Measurements from ENCODE around the gene KEL. TPM values are rescaled to one million over a fixed set of nuclear protein-coding genes. Genes with fewer than 3 reads are reported as not detected.

KEL gene
- total RNA-seq, 2 experiments from 2014 or later: 0.19 TPM; not detected in 1

DNA sequence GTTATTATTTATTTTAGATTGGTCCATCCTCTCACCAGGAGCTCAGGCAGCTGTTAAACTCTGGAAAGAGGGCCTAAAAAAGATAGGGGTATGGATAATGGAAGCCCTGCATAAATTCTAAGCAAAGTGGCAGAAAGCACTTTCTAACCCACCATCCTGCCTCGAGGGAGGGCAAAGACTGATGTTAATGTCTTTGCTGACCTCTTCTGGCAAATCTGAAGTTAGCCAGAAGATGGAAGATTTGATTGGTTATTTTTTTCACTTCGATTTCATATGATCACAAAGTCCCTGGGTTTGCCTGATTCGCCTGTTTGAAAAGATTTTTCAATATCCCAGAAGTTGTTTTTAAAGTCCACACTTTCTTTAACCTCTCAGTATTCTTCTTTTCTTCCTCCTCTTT lies 39.9 kb upstream of the KEL start:
- Mint-ChIP-seq H3K27ac (no peak overlapping the region), H3K4me1 (ENCODE audit: low read depth) (peaks cover 5% of the 10 kb centered on the region), H3K36me3 (ENCODE audit: low read depth) (no peaks in the 10 kb centered on the region), H3K27me3 (no peaks in the 10 kb centered on the region), H3K4me3 (no peak overlapping the region), H3K9me3 (no peaks in the 10 kb centered on the region)
- ChIA-PET CTCF (interaction anchor here (0.8 to 1.5 kb wide), 3 partner anchors 129 to 370 kb away, joined by 3 to 4 read pairs (median 3); no protein-coding TSS in a partner anchor), POLR2A (interaction anchor here (1.1 to 1.7 kb wide), 2 partner anchors 194 to 370 kb away, joined by 3 to 5 read pairs; no protein-coding TSS in a partner anchor)
- Histone ChIP-seq H3K9me3 (ENCODE audit: control insufficient read depth in 1 of 2, insufficient read depth in 1 of 2, low read length in 2 of 2) (no peaks in the 10 kb centered on the region), H3K36me3 (ENCODE audit: insufficient read depth, low read length) (no peaks in the 10 kb centered on the region), H3K27ac (ENCODE audit: low read depth in 1 of 2, low read length in 2 of 2) (no peak overlapping the region), H3K4me1 (ENCODE audit: insufficient read depth, low read length) (peaks cover 6% of the 10 kb centered on the region), H3K4me3 (ENCODE audit: low read length) (no peak overlapping the region), H3K27me3 (ENCODE audit: control insufficient read depth in 1 of 2, insufficient read depth in 2 of 2, low read length in 2 of 2) (no peaks in the 10 kb centered on the region)
- TF ChIP-seq, protein P1, sequence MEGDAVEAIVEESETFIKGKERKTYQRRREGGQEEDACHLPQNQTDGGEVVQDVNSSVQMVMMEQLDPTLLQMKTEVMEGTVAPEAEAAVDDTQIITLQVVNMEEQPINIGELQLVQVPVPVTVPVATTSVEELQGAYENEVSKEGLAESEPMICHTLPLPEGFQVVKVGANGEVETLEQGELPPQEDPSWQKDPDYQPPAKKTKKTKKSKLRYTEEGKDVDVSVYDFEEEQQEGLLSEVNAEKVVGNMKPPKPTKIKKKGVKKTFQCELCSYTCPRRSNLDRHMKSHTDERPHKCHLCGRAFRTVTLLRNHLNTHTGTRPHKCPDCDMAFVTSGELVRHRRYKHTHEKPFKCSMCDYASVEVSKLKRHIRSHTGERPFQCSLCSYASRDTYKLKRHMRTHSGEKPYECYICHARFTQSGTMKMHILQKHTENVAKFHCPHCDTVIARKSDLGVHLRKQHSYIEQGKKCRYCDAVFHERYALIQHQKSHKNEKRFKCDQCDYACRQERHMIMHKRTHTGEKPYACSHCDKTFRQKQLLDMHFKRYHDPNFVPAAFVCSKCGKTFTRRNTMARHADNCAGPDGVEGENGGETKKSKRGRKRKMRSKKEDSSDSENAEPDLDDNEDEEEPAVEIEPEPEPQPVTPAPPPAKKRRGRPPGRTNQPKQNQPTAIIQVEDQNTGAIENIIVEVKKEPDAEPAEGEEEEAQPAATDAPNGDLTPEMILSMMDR (IDR thresholded peaks at IDR 0.05): no peak
- peak in 3 of 14 experiments; percentile 14 to 36 (median 35) for DNase-seq
- intact Hi-C loops (cut with DNase I, micrococcal nuclease): loop anchor here (2.0 to 10.0 kb wide), 11 partner anchors 119 to 1027 kb away; partner anchors contain the start of gene EPHB6 (in 1 of the 2)
- no peak for ATAC-seq (ENCODE audit: poor library complexity)

DNA sequence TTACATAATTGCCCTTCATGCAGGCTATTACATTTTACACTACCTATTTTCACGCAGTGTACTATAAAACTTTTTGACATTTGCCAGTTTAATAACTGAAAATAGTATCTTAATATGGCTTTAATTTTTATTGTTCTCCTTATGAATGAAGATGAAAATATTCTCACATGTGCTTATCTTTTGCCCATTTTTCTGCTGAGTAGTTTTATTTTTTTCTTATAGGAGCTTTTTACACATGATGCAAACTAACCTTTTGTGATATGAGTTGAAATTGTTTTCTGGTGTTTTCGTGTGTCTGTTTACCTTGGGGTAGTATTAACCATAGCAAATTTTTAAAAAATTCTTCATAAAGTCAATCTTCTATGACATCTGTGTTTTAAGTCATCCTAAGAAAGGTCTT lies 38.5 kb upstream of the KEL start:
- ATAC-seq (ENCODE audit: poor library complexity) (no peak), DNase-seq (no peak)
- intact Hi-C loops (cut with DNase I, micrococcal nuclease): loop anchor here (1.0 to 10.0 kb wide), 8 partner anchors 146 to 698 kb away; no protein-coding TSS in a partner anchor
- Histone ChIP-seq H3K4me3 (ENCODE audit: low read length) (no peak overlapping the region), H3K4me1 (ENCODE audit: insufficient read depth, low read length) (peaks cover 6% of the 10 kb centered on the region), H3K27ac (ENCODE audit: low read depth in 1 of 2, low read length in 2 of 2) (no peak overlapping the region), H3K9me3 (ENCODE audit: control insufficient read depth in 1 of 2, insufficient read depth in 1 of 2, low read length in 2 of 2) (no peaks in the 10 kb centered on the region), H3K27me3 (ENCODE audit: control insufficient read depth in 1 of 2, insufficient read depth in 2 of 2, low read length in 2 of 2) (no peaks in the 10 kb centered on the region), H3K36me3 (ENCODE audit: insufficient read depth, low read length) (no peaks in the 10 kb centered on the region)
- TF ChIP-seq, protein P1 (IDR thresholded peaks at IDR 0.05): no peak
- Mint-ChIP-seq H3K9me3 (no peaks in the 10 kb centered on the region), H3K4me1 (ENCODE audit: low read depth) (peaks cover 5% of the 10 kb centered on the region), H3K27ac (no peak overlapping the region), H3K27me3 (no peaks in the 10 kb centered on the region), H3K4me3 (no peak overlapping the region), H3K36me3 (ENCODE audit: low read depth) (no peaks in the 10 kb centered on the region)
- CTCF ChIA-PET: interaction anchor here (1.4 to 1.5 kb wide), 2 partner anchors 127 to 215 kb away, joined by 3 to 4 read pairs; no protein-coding TSS in a partner anchor
- POLR2A ChIA-PET: no interaction called here

DNA sequence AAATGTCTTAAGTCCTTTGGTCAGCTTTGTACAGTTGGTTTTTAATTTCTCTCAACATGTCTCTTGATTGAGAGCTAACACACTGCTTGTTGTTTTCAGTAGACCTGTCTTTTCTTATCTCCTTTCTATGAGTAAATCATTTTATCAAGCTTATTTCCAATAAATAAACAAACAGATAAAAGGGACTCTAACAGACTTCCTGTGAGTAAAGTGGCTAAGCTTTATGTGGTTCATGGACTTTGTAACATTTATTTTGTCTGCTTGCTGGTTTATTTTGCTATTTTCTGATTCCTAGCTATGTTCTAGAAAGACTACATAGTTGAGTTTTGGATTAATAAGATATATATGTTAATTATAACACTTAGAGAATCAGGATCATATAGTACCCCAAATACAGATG lies 37.6 kb upstream of the KEL start:
- no peak overlapping the region for H3K27ac Mint-ChIP-seq
- Histone ChIP-seq H3K27ac (ENCODE audit: low read depth in 1 of 2, low read length in 2 of 2) (no peak overlapping the region), H3K4me3 (ENCODE audit: low read length) (no peak overlapping the region), H3K27me3 (ENCODE audit: control insufficient read depth in 1 of 2, insufficient read depth in 2 of 2, low read length in 2 of 2) (no peaks in the 10 kb centered on the region), H3K9me3 (ENCODE audit: control insufficient read depth in 1 of 2, insufficient read depth in 1 of 2, low read length in 2 of 2) (no peaks in the 10 kb centered on the region), H3K36me3 (ENCODE audit: insufficient read depth, low read length) (no peaks in the 10 kb centered on the region), H3K4me1 (ENCODE audit: insufficient read depth, low read length) (peaks cover 6% of the 10 kb centered on the region)
- DNase-seq: no peak
- TF ChIP-seq, protein P1 (IDR thresholded peaks at IDR 0.05): no peak
- intact Hi-C loops (cut with DNase I, micrococcal nuclease): loop anchor here (5.0 to 10.0 kb wide), 7 partner anchors 185 to 697 kb away; no protein-coding TSS in a partner anchor
- ATAC-seq (ENCODE audit: poor library complexity): no peak
- H3K36me3 Mint-ChIP-seq (ENCODE audit: low read depth): no peaks in the 10 kb centered on the region
- POLR2A ChIA-PET: no interaction called here
- CTCF ChIA-PET: interaction anchor here (1.3 kb wide), 2 partner anchors 367 to 465 kb away, joined by 3 to 4 read pairs; no protein-coding TSS in a partner anchor
- no peak overlapping the region for H3K4me3 Mint-ChIP-seq
- no peaks in the 10 kb centered on the region for H3K9me3 Mint-ChIP-seq
- H3K4me1 Mint-ChIP-seq (ENCODE audit: low read depth): peaks cover 5% of the 10 kb centered on the region
- no peaks in the 10 kb centered on the region for H3K27me3 Mint-ChIP-seq
